GM21717 (cell line): ENCODE measurements around the gene CCDC60.

ENCODE experiments used
- ATAC-seq: cut with Tn5 transposase; IDR thresholded peaks from one replicate; pipeline ENCODE4 v1.9.1; 2021; ENCODE audit warnings: mild to moderate bottlenecking, moderate library complexity; ENCODE audit not compliant: unreplicated experiment

CCDC60 gene

DNA sequence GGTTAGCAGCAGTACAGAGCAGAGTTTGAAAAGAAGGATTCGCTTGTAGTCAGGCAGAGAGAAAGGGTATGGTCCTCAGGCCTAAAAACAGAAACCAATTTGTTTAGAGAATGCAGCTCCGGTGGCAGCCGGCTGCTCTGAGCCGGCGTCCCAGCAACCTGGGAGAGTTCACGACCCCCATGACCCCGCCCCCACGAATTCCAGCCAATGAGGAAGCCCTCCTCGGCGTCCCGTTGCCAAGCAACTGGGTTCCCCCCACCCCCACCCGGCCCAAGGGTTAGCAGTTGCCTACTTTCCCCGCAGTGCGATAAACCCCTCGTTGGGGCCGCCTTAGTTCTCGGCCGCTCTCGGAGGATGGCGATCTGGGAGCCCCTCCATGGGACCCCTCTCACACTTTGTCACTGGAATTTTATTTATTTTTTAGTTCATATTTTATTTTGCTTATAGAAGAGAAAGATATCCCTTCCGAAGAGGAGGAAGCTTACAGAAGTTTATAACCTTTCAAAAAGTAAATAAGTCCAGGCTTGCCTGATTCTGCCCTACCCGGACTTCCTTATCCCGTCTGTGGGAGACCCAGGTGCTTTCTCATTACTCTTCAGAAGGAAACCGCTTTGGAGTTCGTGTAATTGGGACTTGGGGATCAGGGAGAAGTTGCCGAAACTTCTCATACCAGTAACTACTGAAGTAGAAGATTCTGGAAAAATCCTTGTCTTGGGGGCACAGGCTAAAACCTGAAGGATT, at the start of gene CCDC60:
Gene CCDC60, plus strand, starts transcription at position 300 of the 741 bp plus-strand sequence. CDS start 448 bp downstream, outside the sequence.
- no peak for ATAC-seq

GRCh38 chr12:119288576-119288975, 46.0 kb upstream of the CCDC60 start:
- ATAC-seq = no peak

DNA sequence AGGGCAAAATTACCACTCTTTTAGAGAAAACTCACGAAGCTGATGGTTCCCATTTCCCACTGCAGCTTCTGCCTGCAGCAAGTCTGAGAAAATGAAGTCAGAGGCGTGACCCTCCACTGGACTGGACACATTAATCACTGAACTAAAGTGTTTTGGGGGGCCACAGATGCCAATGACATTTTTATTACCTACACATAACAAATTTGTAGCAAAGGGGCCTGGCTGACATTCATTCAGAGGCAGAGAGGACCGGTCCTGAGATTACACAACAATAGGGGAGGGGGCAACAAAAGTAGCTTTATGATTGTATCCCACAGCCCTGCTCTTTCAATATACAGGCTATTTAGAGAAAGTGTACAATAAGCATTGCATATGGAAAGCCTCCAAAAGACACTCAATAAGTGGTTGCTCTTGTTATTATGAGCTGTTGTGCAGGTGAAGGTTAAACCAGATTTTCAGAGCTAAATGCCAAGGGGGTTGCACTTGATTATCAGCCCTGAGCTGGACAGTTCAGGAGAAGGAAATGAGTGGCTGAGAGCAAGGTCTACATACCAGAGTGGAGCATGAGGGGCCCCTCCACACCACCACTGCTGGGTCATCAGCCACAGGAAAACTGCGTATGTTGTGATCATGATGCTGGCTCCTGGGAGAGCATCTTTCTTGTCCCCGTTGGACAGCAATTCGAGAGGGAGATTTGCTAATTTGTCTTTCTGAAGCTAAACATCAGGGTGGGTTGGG, 41.5 kb upstream of the CCDC60 start:
- no peak for ATAC-seq

DNA sequence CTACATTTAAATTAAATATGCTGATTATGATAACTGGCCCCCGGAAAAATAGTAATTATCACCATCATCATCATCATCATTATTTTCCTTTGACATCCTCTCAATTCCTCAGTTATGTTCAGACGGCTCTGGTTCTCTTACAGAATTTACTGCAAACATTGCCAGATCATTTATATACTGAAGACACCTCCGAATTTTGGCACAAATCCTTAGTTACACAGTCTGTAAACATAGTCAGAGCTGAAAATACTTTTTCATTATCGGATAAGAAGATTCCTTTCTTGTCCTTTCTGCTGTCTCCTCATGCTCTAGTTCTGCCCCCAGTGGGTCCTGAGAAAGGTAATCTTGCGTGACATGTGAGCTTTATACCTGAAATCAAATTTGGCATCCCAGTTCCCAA, 40.3 kb upstream of the CCDC60 start:
- no peak for ATAC-seq

DNA sequence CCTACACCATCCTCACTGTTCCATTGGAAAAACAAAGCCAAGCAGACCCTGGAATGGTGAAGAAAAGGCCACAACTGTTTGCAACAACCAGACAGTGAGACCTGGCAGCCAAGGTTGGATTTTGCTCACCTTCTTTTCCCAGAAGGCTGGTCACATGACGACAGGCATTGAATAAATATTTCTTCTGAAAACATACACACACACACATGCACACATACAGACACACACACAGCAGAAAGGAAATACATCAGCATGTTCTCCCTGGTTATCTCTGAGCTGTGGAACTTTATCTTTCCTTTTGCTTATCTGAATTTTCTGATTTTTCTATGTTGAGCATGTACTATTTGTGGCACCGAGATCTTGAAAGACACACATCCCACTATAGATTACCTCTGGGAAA, 38.0 kb upstream of the CCDC60 start:
- ATAC-seq = no peak

- ATAC-seq = no peak
Observed at GRCh38 chr12:119299130-119299529, 35.4 kb upstream of the CCDC60 start.

DNA sequence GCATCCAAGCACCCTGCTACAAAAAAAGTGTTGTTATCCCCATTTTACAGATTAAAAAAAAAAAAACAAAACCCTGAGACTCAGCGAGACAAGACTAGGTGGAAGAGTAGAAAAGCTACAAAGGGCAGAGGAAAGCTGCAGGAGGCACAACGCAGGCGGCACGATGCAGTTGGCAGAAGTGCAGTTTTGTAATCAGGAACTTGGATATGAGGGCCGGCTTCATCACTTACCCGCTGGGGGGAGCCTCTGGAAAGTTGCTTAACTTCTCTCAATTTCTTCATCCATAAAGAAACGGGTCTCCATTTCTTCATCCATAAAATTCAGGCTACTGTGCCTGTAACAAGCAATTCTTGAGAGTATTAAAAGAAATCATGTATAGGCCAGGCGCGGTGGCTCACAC, 33.1 kb upstream of the CCDC60 start:
- no peak for ATAC-seq

GRCh38 chr12:119302451-119303080, 32.0 kb upstream of the CCDC60 start:
- no peak for ATAC-seq

DNA sequence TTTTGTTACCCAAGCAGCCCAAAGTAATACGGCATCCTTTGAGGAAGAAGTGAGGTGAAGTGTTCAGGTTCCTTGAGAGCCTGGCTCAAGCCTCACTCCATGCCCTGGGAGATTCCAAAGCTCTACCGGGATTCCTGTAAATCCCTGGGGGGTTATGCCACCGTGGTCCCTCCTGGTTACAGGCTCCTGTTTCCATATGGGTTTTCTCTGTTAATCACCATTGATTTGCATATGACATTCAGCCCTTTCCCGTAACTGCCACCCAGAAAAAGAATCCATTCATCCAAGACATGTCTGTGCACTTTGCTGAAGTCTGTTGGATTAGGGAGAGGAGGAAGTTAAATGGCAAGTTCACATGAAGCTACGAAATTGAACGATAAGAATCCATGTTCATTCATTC, 27.9 kb upstream of the CCDC60 start:
- ATAC-seq = no peak

DNA sequence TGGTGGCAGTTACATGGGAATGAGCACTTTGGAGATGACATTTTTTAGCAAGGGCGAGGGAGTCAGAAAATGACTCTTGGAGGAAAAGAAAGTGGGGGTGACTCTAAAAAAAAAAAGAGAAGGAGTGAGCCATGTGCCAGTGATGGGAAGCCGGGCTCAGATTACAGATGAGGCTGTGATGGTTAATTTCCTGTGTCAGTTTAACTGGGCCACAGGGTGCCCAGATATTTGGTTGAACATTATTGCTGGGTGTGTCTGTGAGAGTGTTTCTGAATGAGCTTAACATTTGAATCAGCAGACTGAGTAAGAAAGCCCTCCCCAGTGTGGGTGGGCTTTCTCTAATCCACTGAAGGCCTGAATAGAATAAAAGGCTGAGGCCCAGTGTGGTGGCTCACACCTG, 26.8 kb upstream of the CCDC60 start:
- ATAC-seq = no peak

DNA sequence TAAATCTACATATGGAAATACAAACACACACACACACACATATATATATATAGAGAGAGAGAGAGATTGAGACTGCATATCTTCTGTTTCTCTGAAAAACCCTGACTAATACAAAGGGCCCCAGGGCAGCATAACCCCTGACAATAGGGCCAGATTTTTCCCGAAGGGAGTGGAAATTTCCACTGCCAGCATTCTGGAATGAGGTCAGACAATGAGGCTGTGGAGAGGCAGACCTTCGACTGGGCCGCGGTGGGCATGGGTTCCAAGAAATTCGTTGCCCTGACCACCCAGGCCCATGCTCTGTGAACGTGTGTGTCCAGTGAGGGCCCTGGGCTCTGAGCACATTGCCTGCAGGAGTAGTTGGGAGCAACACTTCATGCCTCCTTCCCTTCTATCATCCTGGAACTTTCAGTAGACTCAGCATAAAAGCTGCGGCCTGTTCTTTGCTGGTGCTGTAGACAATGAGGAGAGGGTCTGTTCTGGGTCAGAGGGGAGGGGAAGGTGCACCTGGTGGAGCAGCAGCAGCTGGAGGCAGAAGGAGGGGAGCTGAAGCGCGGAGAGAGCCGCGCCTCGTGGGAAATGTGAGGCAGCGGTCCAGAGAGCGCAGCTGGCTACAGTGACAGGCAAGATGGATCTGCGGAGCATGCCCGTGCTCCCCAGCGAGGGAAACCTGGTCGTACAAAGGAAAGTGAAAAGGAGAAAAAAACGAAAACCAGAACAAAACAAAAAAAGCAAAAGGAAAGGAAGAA, 25.6 kb upstream of the CCDC60 start:
- no peak for ATAC-seq

- no peak for ATAC-seq
Observed at GRCh38 chr12:119311878-119312277, 22.7 kb upstream of the CCDC60 start.

DNA sequence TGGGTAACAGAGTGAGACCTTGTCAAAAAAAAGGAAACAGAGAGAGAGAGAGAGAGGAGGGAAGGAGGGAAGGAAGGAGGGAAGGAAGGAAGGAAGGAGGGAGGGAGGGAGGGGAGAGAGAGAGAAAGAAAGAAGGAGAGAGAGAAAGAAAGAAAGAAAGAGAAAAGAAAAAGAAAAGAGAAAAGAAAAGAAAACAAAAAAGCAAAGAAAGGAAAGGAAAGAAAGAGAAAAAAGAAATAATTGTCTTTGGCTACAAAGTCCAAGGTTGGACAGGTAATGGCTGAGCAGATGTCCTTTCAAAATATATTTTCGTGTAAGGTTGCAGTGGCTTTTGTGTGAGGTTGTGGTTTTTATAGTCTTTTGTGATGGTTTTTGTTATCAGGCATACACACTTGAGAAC, 21.6 kb upstream of the CCDC60 start:
- ATAC-seq = no peak

DNA sequence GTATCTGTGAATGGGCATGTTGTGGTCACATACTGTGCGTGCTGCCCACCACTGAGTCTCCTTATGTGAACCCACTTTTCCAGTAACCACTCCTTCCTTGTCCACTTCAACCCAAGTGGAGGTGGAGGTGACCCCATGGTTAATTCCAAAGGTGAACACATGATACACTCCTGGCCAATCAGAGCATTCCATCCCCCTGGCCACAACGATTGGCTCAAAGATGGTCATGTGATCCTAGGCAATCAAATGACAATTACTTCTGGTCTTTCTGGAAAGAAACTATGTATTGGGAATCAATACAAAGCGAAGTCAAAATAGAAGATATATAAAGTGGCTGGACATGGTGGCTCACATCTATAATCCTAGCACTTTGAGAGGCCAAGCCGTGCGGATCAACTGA, 20.2 kb upstream of the CCDC60 start:
- no peak for ATAC-seq

GRCh38 chr12:119319638-119320037, 14.9 kb upstream of the CCDC60 start:
- no peak for ATAC-seq

DNA sequence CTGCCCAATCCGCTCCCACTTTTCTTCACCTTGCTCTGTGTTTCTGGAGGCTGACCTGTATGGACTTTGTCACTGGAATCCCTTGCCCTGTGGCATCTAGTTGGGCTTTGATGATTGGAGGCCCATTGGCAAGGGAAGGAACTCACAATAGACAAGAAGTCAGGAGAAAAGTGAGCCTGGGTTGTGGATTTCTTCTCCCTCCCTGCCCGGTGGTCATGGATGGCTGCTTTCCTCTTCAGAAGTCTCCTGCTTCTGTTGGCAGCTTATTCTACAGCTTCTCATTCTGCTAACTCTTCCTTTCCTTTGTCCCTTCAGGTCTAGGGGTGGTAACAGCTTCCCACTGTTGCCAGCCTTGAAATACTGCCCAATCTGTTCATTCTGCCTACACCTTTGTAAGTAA, 13.9 kb upstream of the CCDC60 start:
- ATAC-seq = no peak

- no peak for ATAC-seq
Observed at GRCh38 chr12:119322301-119322723, 12.2 kb upstream of the CCDC60 start.

DNA sequence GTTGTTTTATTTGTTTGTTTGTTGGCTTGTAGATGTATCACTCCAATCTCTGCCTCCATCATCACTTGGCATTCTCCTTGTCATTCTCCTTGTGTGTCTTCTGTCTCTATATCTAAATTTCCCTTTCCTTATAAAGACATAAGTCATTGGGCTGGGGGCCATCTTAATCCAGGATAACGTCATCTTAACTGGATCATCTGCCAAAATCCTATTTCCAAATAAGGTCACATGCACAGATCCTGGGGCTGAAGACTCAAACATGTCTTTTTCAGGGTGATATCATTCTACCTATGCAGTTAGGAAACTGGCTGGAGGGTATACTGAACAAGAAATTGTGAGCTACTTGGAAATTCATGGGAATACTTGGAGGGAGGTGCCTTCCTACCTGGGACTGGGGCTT, 8.7 kb upstream of the CCDC60 start:
- ATAC-seq = no peak

DNA sequence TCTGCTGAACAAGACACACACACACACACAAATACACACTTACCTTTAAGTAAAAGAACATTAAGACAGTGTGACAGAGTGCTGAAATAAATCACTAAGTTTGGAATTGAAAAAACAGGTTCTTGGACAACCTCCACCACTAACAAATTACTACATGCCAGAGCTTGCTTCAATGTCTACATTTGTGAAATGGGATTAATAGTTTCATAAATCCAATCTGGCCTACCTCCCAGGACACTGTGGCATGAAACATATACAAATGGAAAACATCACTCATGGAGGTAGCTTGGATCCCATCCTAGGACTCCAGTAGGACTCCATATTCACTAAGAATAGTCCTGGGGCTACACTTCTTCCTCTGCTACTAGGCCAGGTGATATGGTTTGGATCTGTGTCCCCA, 8.2 kb upstream of the CCDC60 start:
- no peak for ATAC-seq

- ATAC-seq = no peak
Observed at GRCh38 chr12:119327471-119327870, 7.1 kb upstream of the CCDC60 start.

- no peak for ATAC-seq
Observed at GRCh38 chr12:119328111-119328510, 6.4 kb upstream of the CCDC60 start.
